HL-60 (cell line): Measurements from ENCODE around the gene MAPRE2.
A peak's percentile ranks its signal among the peaks of the same experiment; 100 is the strongest.

ENCODE experiments used
- DNase-seq, 2 experiments: peaks; one replicate each; pipeline ENCODE4 v3.0.0-alpha.2; 2010 to 2020; ENCODE audit warnings: low read depth in 1 of 2, low spot score in 1 of 2
- H3K27ac ChIP-seq: fragments of 250-450 bp; sonication (Bioruptor Pico); replicated peaks from 2 replicates; pipeline ENCODE4 v1.5.1; 2020; ENCODE audit warnings: mild to moderate bottlenecking, moderate library complexity
- H3K27me3 ChIP-seq: fragments of 250-450 bp; sonication (Bioruptor Pico); 2 replicates; pipeline ENCODE4 v1.5.1; 2021; ENCODE audit warnings: mild to moderate bottlenecking, moderate library complexity; ENCODE audit not compliant: insufficient read depth, poor library complexity, severe bottlenecking
- H3K4me3 ChIP-seq: replicated peaks from 2 replicates; pipeline ENCODE4 v1.5.1; 2011; ENCODE audit warnings: mild to moderate bottlenecking, control low read depth, low read length; ENCODE audit not compliant: insufficient read depth
- CTCF ChIP-seq: IDR thresholded peaks from one replicate; pipeline ENCODE4 v1.5.1; 2011; ENCODE audit warnings: low read length, control low read depth, inconsistent platforms; ENCODE audit not compliant: insufficient read depth
- GABPA ChIP-seq: IDR thresholded peaks from 2 replicates; pipeline ENCODE4 v1.6.1; 2012; ENCODE audit warnings: low read depth
- POLR2AphosphoS5 ChIP-seq: IDR thresholded peaks from 2 replicates; pipeline ENCODE4 v1.6.1; 2012; ENCODE audit warnings: low read depth
- REST ChIP-seq: IDR thresholded peaks from 2 replicates; pipeline ENCODE4 v1.6.1; 2012; ENCODE audit warnings: low read depth; ENCODE audit not compliant: insufficient replicate concordance
- SPI1 ChIP-seq: IDR thresholded peaks from 2 replicates; pipeline ENCODE4 v1.6.1; 2012; ENCODE audit warnings: low read depth, mild to moderate bottlenecking, borderline replicate concordance

MAPRE2 gene

GRCh38 chr18:35158728-35159450, 117.7 kb downstream of the MAPRE2 start:
- peak; percentile 83 to 89 for DNase-seq
- no peaks in the 10 kb centered on the region for H3K27me3 ChIP-seq
- TF ChIP-seq SPI1, result peak; percentile 100
- TF ChIP-seq POLR2AphosphoS5, result peak; percentile 89
- TF ChIP-seq GABPA, result peak; percentile 53
- TF ChIP-seq CTCF, result no peak
- TF ChIP-seq REST, result peak; percentile 43
- H3K4me3 ChIP-seq, result no peak overlapping the region
- H3K27ac ChIP-seq, result peak overlapping the region; percentile 54

- DNase-seq, result no peak
- H3K4me3 ChIP-seq, result no peak overlapping the region
- TF ChIP-seq POLR2AphosphoS5 (no peak), CTCF (no peak), GABPA (no peak), REST (no peak), SPI1 (no peak)
- H3K27me3 ChIP-seq, result no peaks in the 10 kb centered on the region
- peak overlapping the region; percentile 54 for H3K27ac ChIP-seq
Measured at GRCh38 chr18:35159782-35160181, 118.6 kb downstream of the MAPRE2 start.

- no peak for DNase-seq
- no peak overlapping the region for H3K27ac ChIP-seq
- H3K4me3 ChIP-seq, result no peak overlapping the region
Measured at GRCh38 chr18:35161485-35161884, 120.3 kb downstream of the MAPRE2 start.

More at GRCh38 chr18:35161485-35161884, 120.3 kb downstream of the MAPRE2 start:
- H3K27me3 ChIP-seq, result no peaks in the 10 kb centered on the region
- no peak for TF ChIP-seq CTCF
- no peak for TF ChIP-seq REST
- TF ChIP-seq POLR2AphosphoS5, result no peak
- TF ChIP-seq GABPA, result no peak
- TF ChIP-seq SPI1, result no peak
